HG02840 (cell line): Measurements from ENCODE around the gene LETM1.

ENCODE experiments used
- ATAC-seq: cut with Tn5 transposase; IDR thresholded peaks from one replicate; pipeline ENCODE4 v1.9.1; 2021; ENCODE audit warnings: mild to moderate bottlenecking, moderate library complexity, moderate number of reproducible peaks; ENCODE audit not compliant: unreplicated experiment, low FRiP score

The LETM1 gene

GRCh38 chr4:1767061-1767769, 88.7 kb downstream of the LETM1 start:
- no peak for ATAC-seq

- ATAC-seq, result no peak
These were observed 89.6 kb downstream of the LETM1 start for GRCh38 chr4:1766106-1767060.

- ATAC-seq, result no peak
These were observed 90.4 kb downstream of the LETM1 start for GRCh38 chr4:1765409-1766072.

- no peak for ATAC-seq
These were observed 91.3 kb downstream of the LETM1 start for GRCh38 chr4:1764670-1765069.

- ATAC-seq, result no peak
These were observed 92.3 kb downstream of the LETM1 start for GRCh38 chr4:1763550-1764080.

DNA sequence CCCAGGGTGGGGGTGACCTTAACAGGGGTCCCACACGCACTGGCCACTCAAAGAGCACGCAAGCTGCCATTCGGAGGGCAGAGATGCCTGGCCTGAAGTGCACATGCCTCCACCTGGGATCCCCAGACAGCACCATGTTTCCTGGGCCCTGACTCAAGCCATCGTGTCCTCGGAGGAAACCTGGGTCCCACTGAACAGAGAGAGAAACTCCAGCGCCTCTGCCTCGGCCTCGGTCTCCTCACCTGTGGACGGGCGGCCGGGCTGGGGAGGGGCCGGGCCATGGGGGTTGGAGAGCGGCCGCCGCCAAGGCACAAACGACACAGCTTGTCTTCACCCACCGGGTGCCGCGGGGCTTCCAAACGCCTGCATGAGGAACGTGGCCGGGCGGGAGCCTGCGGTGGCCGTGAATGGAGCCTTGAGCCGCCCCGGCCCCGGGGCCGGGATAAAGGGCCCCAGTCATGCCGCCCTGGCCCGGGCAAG, 92.8 kb downstream of the LETM1 start:
- no peak for ATAC-seq

DNA sequence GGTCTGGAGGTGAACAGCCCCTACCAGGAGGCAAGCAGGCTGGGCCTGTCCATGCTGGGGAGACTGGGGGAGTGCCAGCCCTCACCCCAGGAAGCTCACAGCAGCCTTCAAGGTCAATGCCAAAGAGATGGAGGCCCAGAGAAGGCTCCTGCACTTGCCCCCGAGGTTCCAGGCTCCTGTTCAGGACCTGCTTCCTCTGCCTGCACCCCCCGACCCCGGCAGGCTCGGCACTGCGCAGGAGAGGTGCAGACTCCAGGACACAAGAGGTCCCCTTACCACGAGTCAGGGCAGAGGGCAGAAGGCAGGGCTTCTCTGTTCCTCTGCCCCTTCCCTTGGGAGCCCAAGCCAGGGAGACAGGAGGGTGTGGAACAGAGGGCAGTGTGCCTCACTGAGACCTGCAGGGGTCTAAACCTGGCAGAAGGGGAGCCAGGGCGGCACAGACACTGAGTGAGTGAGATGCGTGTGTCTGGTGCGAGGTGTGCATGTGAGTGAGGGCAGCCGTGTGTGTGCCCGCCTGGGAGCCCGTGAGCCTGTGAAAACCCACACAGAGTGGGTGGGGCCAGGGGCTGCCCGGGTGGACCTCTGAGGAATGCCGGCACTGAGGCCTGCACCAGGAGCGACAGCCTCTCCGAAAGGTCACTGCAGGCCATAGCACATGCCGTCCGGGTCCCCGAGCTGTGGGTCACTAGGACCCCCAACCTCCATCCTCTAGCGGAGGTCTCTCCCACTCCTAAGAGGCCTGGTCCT, 93.5 kb downstream of the LETM1 start:
- ATAC-seq, result no peak
